ENCODE measurements around the gene PIGU.

DNA sequence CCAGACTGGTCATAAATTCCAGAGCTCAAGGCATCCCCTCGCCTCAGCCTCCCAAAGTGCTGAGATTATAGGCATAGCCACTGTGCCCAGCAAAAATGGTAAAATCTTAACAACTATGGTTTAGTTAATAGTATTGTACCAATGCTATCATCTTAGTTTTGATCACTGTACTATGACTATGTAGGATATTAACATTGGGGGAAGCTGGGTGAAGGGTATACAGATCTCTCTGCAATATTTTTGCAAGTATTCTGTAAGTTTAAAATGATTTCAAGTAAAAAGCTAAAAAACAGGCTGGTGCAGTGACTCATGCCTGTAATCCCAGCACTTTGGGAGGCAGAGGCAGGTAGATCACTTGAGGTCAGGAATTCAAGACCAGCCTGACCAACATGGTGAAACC is 7.8 kb downstream of the PIGU start:
- TF ChIP-seq, protein P1, sequence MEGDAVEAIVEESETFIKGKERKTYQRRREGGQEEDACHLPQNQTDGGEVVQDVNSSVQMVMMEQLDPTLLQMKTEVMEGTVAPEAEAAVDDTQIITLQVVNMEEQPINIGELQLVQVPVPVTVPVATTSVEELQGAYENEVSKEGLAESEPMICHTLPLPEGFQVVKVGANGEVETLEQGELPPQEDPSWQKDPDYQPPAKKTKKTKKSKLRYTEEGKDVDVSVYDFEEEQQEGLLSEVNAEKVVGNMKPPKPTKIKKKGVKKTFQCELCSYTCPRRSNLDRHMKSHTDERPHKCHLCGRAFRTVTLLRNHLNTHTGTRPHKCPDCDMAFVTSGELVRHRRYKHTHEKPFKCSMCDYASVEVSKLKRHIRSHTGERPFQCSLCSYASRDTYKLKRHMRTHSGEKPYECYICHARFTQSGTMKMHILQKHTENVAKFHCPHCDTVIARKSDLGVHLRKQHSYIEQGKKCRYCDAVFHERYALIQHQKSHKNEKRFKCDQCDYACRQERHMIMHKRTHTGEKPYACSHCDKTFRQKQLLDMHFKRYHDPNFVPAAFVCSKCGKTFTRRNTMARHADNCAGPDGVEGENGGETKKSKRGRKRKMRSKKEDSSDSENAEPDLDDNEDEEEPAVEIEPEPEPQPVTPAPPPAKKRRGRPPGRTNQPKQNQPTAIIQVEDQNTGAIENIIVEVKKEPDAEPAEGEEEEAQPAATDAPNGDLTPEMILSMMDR (IDR thresholded peaks at IDR 0.05): no peak
- no peak for TF ChIP-seq EZH2 (IDR thresholded peaks at IDR 0.05; ENCODE audit: borderline replicate concordance, insufficient read depth, low read depth, low read length, poor library complexity, severe bottlenecking)
